Progenitor cell of endocrine pancreas (in vitro differentiated cells): ENCODE results near the gene SLC35C1. TPM values are rescaled to one million over a fixed set of nuclear protein-coding genes. Genes with fewer than 3 reads are reported as not detected.

Experiments used
- DNase-seq: peaks from one replicate; pipeline ENCODE4 v3.0.0; 2021; ENCODE audit warnings: low spot score; ENCODE audit not compliant: unreplicated experiment
- H3K27ac Mint-ChIP-seq: 2 replicates; pipeline ENCODE4 v1.8.0; 2021; ENCODE audit warnings: mild to moderate bottlenecking, moderate library complexity, mixed read lengths
- H3K27me3 Mint-ChIP-seq: 2 replicates; pipeline ENCODE4 v1.8.0; 2021; ENCODE audit warnings: mixed read lengths
- H3K36me3 Mint-ChIP-seq: 2 replicates; pipeline ENCODE4 v1.8.0; 2022; ENCODE audit warnings: mixed read lengths; ENCODE audit not compliant: insufficient read depth
- H3K4me1 Mint-ChIP-seq: 2 replicates; pipeline ENCODE4 v1.8.0; 2021; ENCODE audit warnings: low read depth, mixed read lengths
- H3K4me3 Mint-ChIP-seq: 2 replicates; pipeline ENCODE4 v1.8.0; 2021; ENCODE audit warnings: low read depth, mild to moderate bottlenecking, moderate library complexity, mixed read lengths
- H3K9me3 Mint-ChIP-seq: 2 replicates; pipeline ENCODE4 v1.8.0; 2021; ENCODE audit warnings: low read depth, mixed read lengths
- CTCF ChIP-seq: fragments of 200-600 bp; sonication (generic); IDR thresholded peaks from one replicate; pipeline ENCODE4 v1.5.0; 2021; ENCODE audit warnings: antibody characterized with exemption, mild to moderate bottlenecking; ENCODE audit not compliant: unreplicated experiment
- total RNA-seq: library from RNA; stranded (reverse); gene quantifications from 2 replicates; pipeline ENCODE4 v1.2.1, GENCODE V29; 2021

The SLC35C1 gene
- total RNA-seq, 1 donor from 2014 or later, result 14.0 TPM

DNA sequence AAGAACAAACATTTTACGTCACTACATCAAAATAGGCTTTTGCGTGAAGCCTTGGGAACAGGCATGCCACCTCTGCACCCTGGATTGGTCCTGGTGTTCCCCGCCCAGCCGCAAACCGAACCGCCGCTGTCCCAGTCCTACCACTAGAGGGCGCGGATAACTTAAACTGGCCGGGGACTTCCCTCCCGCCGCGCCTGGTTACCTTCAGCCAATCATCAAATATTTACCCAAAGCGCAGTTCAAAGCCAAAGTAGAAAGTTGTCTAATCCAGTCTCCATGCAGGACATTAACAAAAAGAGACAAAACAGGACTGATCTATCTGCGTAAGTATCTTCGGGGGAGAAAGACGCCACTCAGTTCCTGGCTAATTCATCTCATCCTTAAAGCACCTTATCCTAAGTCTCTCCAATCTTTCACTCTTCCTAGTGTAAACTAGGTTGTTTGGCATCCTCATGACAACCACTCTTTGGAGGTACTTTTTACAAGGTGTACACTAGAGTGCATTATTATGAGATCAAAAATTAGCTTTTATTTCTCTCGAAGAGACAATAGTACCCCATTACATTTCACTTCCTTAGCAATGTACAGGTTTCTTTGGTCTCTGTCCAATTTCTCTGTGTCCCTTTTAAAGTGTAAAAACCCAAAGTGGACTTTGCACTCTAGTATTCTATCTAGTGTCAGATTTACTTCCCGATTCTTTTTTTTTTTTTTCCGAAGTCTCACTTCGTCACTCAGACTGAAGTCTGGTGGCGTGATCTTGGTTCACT lies 38.4 kb downstream of the SLC35C1 start:
- peak overlapping the region; percentile 42 for H3K27ac Mint-ChIP-seq
- peak; percentile 96 for TF ChIP-seq CTCF
- no peak overlapping the region for H3K4me3 Mint-ChIP-seq
- H3K27me3 Mint-ChIP-seq, result peaks cover 24% of the 10 kb centered on the region
- peaks cover 3% of the 10 kb centered on the region for H3K9me3 Mint-ChIP-seq
- H3K4me1 Mint-ChIP-seq, result peaks cover 14% of the 10 kb centered on the region
- no peaks in the 10 kb centered on the region for H3K36me3 Mint-ChIP-seq
- peak; percentile 81 for DNase-seq

GRCh38 chr11:45844822-45845578 lies 40.1 kb downstream of the SLC35C1 start:
- H3K27ac Mint-ChIP-seq, result no peak overlapping the region
- H3K27me3 Mint-ChIP-seq, result peaks cover 24% of the 10 kb centered on the region
- H3K36me3 Mint-ChIP-seq, result no peaks in the 10 kb centered on the region
- no peak for TF ChIP-seq CTCF
- no peak for DNase-seq
- peaks cover 3% of the 10 kb centered on the region for H3K9me3 Mint-ChIP-seq
- H3K4me3 Mint-ChIP-seq, result no peak overlapping the region
- peaks cover 25% of the 10 kb centered on the region for H3K4me1 Mint-ChIP-seq

DNA sequence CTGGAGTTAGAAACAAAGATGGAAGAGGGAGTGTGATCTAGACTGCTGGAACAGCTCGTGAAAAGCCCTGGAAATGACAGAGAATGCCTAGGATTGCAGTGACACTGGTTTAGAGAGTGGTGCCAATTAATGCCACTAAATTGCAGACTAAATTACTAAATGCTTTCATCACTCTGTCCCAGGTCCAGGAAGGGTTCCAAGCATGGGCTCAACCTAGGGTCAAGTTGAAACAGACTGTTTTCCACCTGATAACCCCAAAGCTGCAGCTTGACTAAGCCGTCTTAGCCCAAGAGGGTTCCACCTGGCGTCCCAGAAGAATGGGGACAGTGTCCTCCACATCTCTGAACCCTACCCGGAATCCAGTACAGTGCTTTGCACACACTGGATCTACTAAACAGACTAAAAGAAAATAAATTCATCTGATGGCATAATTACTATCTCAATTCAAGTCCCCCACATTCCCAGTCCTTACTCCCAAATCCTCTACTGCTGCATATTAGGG lies 41.3 kb downstream of the SLC35C1 start:
- H3K4me3 Mint-ChIP-seq, result no peak overlapping the region
- H3K27me3 Mint-ChIP-seq, result peaks cover 21% of the 10 kb centered on the region
- no peak for TF ChIP-seq CTCF

DNA sequence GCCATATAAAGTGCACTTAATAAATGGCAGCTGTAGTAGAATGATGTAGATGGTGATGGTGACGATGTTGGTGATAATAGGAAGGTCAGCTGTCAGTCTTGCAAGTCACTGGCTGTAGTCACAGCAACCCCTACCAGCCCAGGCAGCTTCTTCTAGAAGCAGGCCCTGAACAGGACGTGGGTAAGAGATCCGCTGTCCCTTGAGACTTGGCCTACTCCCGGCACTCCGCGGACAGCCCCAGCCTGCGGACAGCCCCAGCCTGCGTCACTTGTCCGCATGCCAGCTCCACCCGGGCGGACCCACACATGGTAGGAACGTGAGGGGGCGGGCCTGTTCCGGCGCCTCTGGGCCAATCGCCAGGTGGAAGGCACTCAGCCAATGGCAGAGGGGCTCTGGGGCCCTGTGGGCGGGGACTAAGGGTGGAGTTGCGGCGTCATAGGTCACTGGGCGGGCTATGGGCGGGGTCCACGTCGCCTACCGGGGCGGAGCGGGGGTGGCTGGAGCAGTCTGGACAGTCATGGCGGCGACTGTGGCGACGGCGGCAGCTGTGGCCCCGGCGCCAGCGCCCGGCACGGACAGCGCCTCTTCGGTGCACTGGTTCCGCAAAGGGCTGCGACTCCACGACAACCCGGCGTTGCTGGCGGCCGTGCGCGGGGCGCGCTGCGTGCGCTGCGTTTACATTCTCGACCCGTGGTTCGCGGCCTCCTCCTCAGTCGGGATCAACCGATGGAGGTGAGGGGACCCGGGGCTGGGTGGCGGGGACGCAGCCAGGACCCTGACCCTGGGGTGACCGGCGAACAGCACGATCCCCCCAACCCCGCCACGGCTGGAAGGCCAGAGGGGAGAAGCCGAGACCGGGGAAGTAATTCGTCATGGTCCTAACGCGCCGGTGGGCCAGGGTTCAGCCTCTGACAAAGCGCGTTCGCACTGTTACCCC lies 42.3 kb downstream of the SLC35C1 start, which contains the start of gene CRY2:
Gene CRY2 (plus strand): TSS at position 502 of the 937 bp plus-strand sequence. CDS start 16 bp downstream, at position 518.
- peak; percentile 98 for DNase-seq
- TF ChIP-seq CTCF, result no peak
- H3K36me3 Mint-ChIP-seq, result no peaks in the 10 kb centered on the region
- peak within 1 kb of the TSS; percentile 91 for H3K27ac Mint-ChIP-seq
- H3K27me3 Mint-ChIP-seq, result peaks cover 21% of the 10 kb centered on the region
- peak within 1 kb of the TSS; percentile 85 for H3K4me3 Mint-ChIP-seq
- H3K4me1 Mint-ChIP-seq, result peaks cover 32% of the 10 kb centered on the region
- H3K9me3 Mint-ChIP-seq, result no peaks in the 10 kb centered on the region

More for the DNA sequence above, 41.3 kb downstream of the SLC35C1 start:
- H3K36me3 Mint-ChIP-seq, result no peaks in the 10 kb centered on the region
- DNase-seq, result no peak
- H3K4me1 Mint-ChIP-seq, result peaks cover 32% of the 10 kb centered on the region
- H3K9me3 Mint-ChIP-seq, result no peaks in the 10 kb centered on the region
- H3K27ac Mint-ChIP-seq, result no peak overlapping the region
